HG02981 (cell line): ENCODE measurements around the gene HSF2BP.
"Not testable (repeated sequence)": the region's sequence is repeated elsewhere in the genome, so short reads cannot be mapped to it uniquely, and the experiment has no call there.

ENCODE experiments used
- ATAC-seq: cut with Tn5 transposase; IDR thresholded peaks from one replicate; pipeline ENCODE4 v1.9.1; 2021; ENCODE audit warnings: mild to moderate bottlenecking, moderate library complexity; ENCODE audit not compliant: unreplicated experiment

HSF2BP gene

GRCh38 chr21:43522495-43523131 lies 136.7 kb downstream of the HSF2BP start:
- not testable (repeated sequence) for ATAC-seq

DNA sequence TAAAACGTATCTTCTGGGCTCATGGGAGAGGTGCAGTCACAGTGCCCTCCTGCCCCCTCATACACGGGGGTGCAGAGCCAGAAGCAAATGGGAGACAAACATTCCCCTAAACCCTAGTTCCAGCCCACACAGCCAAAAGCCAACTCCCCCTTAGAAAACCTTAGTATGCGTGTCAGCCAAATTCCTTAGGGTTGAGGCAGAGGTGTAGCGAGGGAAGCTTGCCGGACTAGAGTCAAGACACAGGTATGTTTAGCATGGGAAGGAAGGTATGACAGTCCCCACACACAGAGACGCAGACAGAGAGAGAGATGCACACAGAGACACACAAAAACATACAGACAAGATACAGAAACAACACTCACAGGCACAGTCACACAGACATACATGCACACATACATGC lies 141.6 kb downstream of the HSF2BP start:
- ATAC-seq, result not testable (repeated sequence)

- ATAC-seq, result not testable (repeated sequence)
These were observed 142.2 kb downstream of the HSF2BP start for GRCh38 chr21:43516860-43517627.

GRCh38 chr21:43516295-43516847 lies 142.9 kb downstream of the HSF2BP start:
- ATAC-seq, result not testable (repeated sequence)

GRCh38 chr21:43514834-43515233 lies 144.5 kb downstream of the HSF2BP start:
- not testable (repeated sequence) for ATAC-seq

- ATAC-seq, result not testable (repeated sequence)
These were observed 146.3 kb downstream of the HSF2BP start for GRCh38 chr21:43513023-43513422.

DNA sequence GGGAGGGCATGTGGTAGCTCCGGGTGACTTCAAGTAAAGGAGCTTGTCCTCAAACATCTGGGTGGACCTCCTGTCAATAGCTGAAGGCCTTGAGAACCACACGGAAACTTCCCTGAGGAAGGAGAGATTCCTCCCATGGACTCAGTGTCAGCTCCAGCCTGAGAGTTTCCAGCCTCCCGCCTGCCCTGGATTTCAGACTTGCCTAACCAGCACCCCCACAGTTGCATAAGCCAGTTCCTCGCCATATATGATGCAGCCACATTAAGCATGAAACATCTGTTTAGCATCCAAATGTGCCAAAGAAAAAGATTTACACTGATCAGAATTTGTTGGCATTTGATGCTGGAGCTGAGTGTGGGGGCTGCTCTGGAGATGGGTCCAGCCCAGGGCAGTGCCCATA lies 148.1 kb downstream of the HSF2BP start:
- not testable (repeated sequence) for ATAC-seq

DNA sequence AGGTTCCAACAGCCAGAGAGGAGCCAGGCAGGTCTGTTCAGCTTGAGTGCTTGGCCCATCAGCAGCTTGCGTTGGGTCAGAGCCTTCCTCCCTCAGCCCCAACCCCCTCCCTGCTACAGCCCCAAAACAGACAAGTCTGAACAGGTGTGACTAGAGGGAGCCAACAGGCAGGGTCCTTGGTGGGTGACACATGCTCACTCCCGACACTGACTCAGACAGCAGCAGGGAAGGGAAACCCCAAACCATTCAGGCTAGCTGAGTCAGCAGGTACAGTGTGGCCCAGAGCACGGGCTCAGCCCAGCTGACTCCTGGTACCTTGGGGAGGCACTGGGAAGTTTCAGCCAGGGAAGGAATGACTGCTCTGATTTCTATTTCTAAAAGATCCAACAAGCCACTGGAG lies 148.6 kb downstream of the HSF2BP start:
- ATAC-seq, result not testable (repeated sequence)

- ATAC-seq, result not testable (repeated sequence)
These were observed 155.4 kb downstream of the HSF2BP start for GRCh38 chr21:43503892-43504291.

DNA sequence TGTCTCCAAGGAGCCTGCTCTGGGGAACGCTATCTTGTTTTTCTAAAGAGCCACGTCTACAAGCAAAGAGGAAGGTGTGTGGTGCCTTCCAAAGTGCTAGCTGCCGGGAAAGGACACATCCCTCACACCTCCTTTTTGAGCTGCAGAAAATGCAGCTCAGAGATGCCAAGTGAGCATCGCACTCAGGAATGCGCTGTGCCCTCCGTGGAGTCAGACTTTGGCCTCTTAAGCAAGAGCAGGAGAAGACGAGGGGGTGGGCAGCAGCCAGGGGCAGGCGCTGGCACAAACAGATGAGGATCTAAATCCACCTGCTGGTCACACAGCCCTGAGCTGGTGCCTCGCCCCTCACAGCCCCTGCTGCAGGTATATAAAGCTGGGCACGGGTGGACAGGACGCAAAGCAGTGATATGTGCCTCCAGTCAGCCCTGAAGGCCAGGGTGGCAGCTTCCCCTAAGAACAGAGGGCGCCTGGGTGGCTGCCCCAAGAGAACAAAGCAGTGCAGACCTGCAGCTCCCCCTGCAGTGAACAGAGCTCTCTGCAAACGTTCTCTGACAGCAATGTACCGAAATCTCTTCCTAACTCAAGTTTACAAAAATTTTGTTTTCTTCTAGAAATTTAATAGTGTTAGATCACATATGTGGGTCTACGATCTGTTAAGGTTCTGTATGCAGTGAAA lies 156.1 kb downstream of the HSF2BP start:
- not testable (repeated sequence) for ATAC-seq

DNA sequence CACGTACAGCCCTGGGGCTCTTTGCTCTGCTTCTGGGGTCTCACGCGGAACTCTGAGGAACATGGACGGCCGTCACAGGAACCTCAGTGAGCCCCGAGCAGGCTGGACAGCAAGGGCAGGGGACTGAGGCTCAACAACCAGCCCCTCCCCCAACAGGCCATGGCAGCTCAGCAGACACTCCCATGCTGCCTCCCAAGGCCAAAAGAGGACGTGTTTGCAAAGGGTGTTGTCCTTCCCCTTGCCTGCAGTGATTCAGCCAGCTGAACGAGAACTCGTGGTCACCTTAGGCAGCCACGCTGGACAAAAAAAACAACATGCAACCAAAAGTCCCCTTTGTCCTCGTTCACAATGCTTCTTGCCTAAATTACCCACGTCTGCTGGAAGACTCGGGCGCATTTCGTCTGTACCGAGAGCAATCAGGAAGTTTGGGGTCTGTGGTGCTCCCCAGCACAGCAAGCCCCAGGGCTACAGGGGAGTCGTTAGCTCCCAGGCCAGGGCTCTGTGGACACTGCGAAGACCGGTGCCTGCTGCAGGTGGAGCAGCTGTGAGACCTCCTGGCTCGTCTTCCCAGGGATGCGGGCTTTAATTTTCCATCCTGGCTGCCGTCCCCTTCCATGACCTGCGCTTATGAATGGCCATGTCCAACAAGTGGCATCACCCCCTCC lies 156.7 kb downstream of the HSF2BP start:
- ATAC-seq, result not testable (repeated sequence)

GRCh38 chr21:43498924-43499323 lies 160.4 kb downstream of the HSF2BP start:
- ATAC-seq, result not testable (repeated sequence)

- not testable (repeated sequence) for ATAC-seq
These were observed 161.2 kb downstream of the HSF2BP start for GRCh38 chr21:43498065-43498464.

DNA sequence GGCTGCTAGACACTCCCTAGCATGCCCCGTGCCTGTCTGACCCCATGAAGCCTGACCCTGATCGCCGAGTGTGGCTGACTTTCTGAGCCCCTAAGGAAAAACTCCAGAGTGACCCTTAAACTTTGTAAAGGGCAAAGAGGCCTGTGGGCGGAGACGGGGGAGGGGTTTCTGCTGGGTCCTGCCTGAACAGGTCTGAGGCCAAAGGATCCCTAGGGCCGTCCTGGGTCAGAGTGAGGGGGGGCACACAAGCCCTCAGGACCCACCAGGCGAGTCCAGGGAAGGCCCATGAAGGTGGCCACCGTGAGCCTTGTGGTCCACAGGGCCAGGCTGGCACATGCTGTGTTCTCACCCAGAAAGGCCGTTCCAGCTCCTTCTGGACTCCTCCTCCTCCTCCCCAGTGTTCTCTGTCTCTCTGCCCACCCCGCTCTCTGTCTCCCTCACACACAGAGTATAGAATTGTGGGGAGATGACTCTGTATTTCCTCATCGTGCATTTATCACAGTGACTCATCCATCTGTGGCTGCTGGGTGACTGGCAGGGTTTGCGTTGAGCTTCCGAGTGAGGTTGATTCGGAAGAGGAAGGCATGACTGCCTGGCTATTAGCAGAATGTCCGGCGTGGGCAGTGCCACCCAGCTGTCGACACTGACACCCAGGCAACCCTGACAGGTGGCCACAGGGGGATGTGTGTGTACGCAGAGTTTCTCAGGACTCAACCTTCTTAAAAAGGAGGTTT lies 164.8 kb downstream of the HSF2BP start:
- ATAC-seq, result not testable (repeated sequence)

DNA sequence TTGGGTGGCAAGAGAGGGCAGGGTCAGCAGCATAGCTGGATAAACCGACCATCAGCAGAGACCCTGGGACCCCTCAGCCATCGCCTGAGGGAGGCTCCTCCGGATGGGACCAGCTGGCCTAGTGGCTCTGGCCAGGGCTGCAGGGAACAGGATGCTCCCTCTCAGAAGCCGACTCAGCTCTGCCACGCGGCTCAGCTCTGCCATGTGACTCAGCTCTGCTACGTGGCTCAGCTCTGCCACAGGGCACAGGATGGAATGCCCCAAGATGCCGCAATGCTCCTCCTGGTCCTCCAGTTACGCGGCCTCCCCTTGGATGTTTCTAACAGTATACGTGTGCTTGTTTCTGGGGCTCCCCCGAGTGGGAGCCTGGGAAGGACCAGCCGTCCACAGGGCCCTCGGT lies 165.8 kb downstream of the HSF2BP start:
- ATAC-seq, result not testable (repeated sequence)

GRCh38 chr21:43488235-43488634 lies 171.1 kb downstream of the HSF2BP start:
- ATAC-seq, result not testable (repeated sequence)

- not testable (repeated sequence) for ATAC-seq
These were observed 173.2 kb downstream of the HSF2BP start for GRCh38 chr21:43486051-43486450.

DNA sequence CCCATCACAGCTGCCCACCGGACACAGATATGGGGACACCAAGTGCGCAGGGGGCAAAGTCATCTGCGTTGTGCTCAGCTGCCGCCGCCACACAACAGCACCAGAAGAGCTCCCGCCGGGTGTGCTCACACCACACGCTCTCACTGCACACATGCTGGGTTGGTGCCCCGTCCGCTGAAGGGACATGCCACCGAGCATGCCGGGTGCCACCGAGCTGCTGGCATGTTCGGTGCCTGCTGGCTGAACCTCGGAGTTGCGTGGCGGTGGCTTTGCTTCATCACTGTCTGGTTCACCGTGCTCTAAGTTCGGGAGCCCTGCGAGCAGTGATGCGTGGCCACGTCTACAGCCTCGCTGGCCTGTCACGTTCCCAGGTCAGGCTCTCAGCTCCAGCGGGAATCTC lies 174.3 kb downstream of the HSF2BP start:
- ATAC-seq, result not testable (repeated sequence)

GRCh38 chr21:43479197-43479596 lies 180.1 kb downstream of the HSF2BP start:
- ATAC-seq, result not testable (repeated sequence)
